Panc1 (cell line): Measurements from ENCODE around the gene ADAM29.

Experiments used
- CTCF ChIP-seq: fragments of 450-650 bp; IDR thresholded peaks from 2 replicates; pipeline ENCODE4 v1.5.1; 2017; ENCODE audit warnings: mild to moderate bottlenecking
- POLR2AphosphoS5 ChIP-seq: IDR thresholded peaks from 2 replicates; pipeline ENCODE4 v1.6.1; 2012; ENCODE audit warnings: mild to moderate bottlenecking, low read depth, low read length, moderate library complexity
- REST ChIP-seq, 2 experiments: IDR thresholded peaks; 2 replicates each; pipeline ENCODE4 v1.6.1; 2011 to 2012; ENCODE audit warnings: low read depth in 2 of 2, control low read depth in 1 of 2, low read length in 1 of 2, mild to moderate bottlenecking in 1 of 2, moderate library complexity in 1 of 2; ENCODE audit not compliant: insufficient read depth in 1 of 2
- SIN3A ChIP-seq: IDR thresholded peaks from 2 replicates; pipeline ENCODE4 v1.6.1; 2012; ENCODE audit warnings: low read depth, mild to moderate bottlenecking, low read length, moderate library complexity, borderline replicate concordance; ENCODE audit not compliant: insufficient read depth
- TCF7L2 ChIP-seq: IDR thresholded peaks from 2 replicates; pipeline ENCODE4 v1.6.1; 2011; ENCODE audit warnings: mild to moderate bottlenecking, low read depth, low read length, inconsistent platforms

- TF ChIP-seq CTCF (no peak), POLR2AphosphoS5 (no peak), REST (IDR thresholded peaks at IDR 0.05; ENCODE audit: insufficient read depth in 1 of 2, low read depth in 2 of 2, low read length in 1 of 2) (no peak), TCF7L2 (no peak), SIN3A (no peak)
Observed at GRCh38 chr4:174928575-174929253, 10.6 kb downstream of the ADAM29 start.
